Stimulated activated CD4-positive, alpha-beta T cell treated with anti-CD3 and anti-CD28 coated beads, Interleukin-15, amount 100 ng/mL, for 1 hour (primary cell): Measurements from ENCODE around the gene NEDD8.

ENCODE experiments used
- DNase-seq, 2 donors: peaks; one replicate each; pipeline ENCODE4 v3.0.0-alpha.2; 2020; ENCODE audit warnings: low read depth in 1 of 2, low spot score in 1 of 2

NEDD8 gene

DNA sequence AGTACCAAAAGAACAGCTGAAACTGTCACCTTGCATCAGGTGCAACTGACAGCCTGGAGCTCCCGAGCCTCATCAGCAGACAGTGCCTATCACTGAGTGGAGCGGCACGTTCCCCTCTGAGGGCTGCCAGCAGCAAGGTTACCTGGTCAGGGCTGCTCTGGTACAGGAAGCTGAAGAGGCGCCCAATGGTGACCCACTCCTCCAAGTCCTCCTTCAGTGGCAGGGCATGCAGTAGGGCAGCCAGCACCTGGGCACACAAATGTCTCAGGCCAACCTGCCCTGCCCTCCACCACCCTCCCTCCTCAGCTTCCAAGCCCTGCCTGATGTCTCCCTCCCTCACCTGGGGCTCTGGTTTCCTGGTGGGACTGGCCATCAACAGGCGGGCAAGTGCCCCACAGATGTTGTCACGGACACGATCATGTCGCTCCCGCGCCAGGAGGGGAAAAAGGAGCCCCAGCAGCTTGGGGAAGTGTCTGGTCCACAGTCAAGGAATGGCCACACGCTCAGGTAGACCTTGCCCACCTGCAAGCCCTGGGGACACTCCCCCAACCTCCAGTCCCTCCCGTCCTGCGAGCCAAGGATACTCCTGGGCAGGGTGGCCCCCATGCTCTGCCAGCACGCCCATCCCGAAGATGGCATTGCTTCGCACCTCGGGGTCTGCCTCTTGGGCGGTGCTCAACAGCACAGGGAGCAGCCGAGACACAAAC is 50.6 kb downstream of the NEDD8 start:
- DNase-seq: no peak

GRCh38 chr14:24179961-24180796 is 52.0 kb downstream of the NEDD8 start:
- no peak for DNase-seq

- no peak for DNase-seq
Measured at GRCh38 chr14:24179294-24179960, 52.7 kb downstream of the NEDD8 start.

- no peak for DNase-seq
Measured at GRCh38 chr14:24178399-24179178, 53.6 kb downstream of the NEDD8 start.

DNA sequence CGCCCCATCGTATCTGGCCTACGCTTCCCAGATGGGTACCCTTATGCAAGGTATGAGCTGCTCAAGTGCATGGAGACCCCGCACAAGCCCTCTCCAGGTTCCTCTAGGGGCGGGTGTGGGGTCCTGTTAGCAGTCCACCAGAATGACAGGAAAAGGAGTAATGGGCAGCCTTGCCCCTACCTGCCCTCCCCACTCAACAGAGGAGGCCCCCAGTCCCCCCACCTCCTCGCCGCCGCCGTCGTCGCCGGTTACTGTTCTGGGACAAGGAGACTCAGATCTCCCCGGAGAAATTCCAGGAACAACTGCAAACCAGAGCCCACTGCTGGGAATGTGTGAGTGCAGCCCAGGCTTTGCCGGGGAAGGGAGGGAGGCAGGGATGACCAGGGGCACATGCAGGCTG is 54.3 kb downstream of the NEDD8 start:
- DNase-seq: no peak

DNA sequence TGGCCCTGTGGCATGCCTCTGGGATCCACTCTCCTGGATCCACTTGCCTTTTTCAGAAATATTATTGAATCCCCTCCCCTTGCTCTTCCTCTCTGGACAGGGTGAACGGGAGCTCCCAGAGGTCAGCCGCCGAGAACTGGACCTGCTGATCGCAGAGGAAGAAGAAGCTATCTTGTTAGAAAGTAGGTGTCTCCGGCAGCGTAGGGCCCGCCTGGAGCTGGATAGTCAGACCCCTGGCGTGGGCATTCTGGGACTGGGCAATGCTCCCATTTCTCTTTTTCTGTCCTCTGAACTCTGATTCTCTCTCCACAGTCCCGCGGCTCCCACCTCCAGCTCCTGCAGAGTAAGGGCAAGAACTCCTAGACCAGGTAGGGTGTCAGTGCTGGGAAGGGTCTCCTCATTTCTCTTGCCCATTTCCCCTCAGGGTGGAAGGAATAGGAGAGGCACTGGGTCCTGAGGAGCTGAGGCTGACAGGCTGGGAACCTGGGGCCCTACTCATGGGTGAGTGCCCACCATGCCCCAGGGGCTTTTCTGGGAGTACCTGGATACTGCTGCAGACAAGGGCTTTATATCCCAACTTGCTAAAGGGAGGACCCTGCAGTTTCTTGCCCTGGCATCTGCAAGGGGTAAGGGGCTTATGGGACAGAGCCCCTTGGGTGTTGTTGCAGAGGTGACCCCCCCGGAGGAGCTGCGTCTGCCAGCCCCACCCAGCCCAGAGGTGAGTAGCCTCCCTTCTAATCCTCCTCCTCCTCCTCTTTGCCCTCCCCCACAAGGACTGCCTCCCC is 54.9 kb downstream of the NEDD8 start:
- no peak for DNase-seq

DNA sequence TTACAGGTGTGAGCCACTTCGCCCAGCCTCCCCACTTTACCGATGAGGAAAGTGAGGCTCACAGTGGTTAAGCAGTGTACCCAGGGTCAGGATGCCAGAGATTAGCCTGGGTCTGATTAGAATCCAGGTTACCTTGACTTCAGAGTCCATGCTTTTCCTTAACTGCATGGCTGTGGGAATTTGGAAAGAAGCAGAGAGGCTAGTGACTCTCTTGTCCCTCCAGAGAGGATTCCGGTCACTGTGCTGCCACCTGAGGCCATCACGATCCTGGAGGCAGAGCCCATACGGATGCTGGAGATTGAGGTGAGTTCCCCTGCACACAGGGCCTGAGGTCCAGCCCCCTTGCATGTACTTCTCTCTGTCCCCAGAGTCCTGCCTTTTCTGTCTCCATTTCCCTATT is 55.6 kb downstream of the NEDD8 start:
- no peak for DNase-seq

DNA sequence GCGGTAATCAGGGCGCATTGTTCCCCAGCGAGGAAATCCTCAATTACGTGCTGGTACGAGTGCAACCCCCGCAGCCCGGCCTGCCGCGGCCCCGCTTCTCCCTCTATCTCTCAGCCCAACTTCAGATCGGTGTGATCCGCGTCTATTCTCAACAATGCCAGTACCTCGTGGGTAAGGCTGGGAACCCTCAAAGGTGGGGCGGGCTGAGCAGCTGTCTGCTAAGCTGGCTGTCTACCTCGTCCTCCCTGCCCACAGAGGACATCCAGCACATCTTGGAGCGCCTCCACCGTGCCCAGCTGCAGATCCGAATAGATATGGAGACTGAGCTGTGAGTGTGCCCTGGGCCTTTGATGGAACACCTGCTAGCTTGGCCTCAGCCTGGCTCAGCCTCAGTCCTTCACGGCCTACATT is 59.3 kb downstream of the NEDD8 start:
- DNase-seq: no peak

GRCh38 chr14:24172261-24172860 is 59.8 kb downstream of the NEDD8 start:
- no peak for DNase-seq

DNA sequence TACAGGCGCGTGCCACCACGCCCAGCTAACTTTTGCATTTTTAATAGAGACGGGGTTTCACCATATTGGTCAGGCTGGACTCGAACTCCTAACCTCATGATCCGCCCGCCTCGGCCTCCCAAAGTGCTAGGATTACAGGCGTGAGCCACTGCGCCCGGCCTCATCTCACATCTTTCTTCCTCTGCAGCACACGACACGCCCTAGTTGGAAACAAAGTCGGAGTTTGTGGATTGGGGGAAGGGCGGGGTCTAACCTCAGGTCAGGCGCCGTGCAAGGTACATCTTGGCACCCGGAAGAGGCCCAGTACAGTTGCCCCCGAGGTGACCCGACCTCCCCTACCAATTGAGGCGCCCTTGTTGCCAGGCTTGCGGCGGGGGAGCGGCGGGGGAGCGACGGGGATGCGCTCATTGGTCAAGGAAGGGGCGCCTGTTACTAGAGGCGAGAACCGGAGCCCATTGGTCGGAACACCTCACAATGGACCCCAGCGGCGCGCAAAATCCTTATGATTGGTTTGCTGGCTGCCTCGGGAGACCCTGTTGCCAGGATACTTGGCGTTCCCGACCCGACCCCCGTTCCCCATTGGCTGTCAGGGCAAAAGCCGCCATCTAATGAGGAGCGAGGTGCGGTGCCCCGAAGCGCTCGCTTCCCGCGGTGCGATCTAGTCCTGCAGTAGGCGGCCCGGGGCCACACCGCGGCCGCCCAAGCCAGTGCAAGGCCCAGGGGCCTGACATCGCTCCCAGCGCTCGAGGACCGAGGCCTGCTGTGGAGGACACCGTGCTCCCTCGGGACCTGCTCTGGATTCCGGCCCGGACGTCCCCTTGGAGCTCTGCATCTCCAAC is 60.5 kb downstream of the NEDD8 start, which contains the start of gene REC8:
REC8 (plus strand) TSS at position 659 of the 839 bp plus-strand sequence. CDS start 473 bp downstream, outside the sequence.
- peak; percentile 41 to 47 for DNase-seq

DNA sequence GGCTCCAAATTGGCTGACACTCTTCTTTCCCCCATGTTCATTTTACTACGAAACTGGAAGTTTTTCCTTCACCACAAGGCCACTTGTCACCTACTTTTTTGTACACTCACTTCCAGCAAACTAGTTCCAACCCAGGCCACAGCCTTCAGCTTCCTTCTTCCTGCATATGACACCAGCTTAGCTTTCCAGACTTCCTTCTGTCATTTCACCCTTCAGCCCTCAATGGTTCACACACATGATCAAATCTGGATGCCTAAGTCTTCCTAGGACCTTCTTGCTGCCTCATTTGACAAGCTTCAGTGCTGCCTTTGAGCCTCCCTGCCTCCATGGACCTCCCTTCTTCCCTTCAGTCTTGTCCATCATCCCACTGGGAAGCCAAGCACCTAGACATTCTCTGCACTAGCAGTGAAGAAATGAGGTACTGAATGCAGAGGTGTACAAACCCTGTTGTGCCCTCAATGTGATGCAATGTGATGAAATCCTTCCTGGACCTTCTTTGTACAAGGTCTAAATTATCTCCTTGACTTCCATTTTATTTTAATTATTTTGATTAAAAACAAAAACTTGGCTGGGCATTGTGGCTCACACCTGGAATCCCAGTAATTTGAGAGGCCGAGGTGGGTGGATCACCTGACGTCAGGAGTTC is 64.6 kb downstream of the NEDD8 start:
- DNase-seq: no peak
